Astrocyte of the hippocampus (primary cell): Measurements from ENCODE around the gene RPRD1B.
A peak's percentile ranks its signal among the peaks of the same experiment; 100 is the strongest.

Experiments used
- DNase-seq: peaks from one replicate; pipeline ENCODE4 v3.0.0; 2011; ENCODE audit warnings: low read depth, low spot score

Gene RPRD1B

DNA sequence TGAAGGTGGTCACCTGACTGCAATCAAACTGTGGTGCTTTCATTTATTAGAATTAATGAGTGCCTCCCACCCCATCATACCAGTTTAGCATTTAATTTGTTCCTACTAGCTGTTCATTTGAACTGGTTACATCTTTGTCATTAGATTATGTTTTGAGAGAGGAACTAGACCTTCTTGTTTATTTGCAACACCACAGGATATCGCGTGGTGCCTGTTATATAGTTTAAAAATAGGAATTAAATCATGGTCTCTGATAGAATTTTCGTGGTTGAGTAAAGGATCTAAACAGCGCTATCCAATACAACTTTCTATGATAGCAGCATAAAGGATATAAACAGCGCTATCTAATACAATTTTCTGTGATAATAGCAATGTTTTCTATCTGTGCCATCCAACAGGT is 2.8 kb downstream of the RPRD1B start:
- DNase-seq: no peak

DNA sequence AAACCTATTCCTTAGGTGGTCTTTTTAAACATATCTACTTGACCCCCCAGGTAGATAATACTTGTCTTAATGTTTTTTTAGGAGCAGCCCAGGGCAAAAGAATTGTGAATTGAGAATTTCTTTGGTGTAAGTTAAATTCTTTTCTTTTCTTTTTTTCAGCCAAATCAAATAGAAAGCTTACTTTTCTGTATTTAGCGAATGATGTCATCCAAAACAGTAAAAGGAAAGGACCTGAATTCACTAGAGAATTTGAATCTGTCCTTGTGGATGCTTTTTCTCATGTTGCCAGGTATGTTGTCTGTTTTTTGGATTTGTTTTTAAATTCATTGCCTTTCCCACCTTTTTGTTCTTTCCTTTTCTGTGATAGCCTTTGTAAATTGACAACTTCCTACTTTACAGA is 6.7 kb downstream of the RPRD1B start:
- DNase-seq: no peak

DNA sequence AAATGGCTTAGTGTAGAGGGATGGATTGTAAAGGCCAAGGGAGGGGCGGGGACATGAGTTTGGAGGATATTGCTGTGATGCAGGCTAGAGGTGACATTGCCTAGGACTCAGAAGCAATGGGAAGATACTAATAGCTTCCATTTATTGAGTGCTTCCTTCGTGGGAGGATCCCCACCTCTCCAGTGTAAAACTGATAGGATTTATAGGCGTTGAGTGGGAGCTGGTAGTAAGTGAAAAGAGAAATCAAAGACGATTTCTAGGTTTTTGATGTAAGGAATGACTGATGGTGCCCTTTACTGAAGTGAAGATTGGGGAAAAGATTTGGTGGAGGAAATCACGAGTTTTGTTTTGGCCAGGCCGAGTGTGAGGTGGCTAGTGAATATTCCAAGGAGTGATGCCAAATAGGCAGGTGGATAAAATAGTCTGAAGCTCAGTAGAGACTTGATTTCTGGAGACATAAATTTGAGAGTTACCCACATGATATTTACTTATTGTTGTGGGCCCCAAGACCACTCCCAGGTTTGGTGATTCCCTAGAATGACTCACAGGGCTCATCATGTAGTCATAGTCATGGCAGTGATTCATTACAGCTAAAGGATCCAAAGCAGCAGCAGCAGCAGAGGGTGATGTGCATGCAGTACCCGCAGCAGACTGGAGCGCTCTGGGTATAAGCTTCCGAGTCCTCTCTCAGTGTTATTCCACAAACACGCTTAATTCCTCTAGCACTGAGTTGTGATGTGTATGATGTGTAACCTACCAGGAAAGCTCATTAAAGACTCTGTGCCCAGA is 10.2 kb downstream of the RPRD1B start:
- peak; percentile 73 for DNase-seq

DNA sequence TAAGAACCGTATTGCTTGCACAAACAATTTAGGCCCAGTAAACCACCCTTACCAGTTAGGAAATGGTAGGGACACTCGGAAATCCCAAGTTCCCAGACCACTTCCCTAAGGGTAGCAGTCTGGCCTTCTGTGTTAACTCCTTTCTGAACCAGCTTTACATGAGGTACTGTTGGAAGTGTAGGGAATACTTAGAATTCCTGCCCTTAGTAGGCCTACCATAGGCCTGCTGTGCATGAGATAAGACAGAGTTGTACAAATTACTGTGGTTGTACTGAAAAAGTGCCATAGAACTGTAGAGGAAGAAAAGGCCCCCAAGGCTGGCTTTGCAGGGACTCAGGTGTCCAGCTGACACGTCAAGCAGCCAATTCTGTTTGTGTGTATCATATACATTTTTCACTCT is 11.1 kb downstream of the RPRD1B start:
- DNase-seq: no peak

DNA sequence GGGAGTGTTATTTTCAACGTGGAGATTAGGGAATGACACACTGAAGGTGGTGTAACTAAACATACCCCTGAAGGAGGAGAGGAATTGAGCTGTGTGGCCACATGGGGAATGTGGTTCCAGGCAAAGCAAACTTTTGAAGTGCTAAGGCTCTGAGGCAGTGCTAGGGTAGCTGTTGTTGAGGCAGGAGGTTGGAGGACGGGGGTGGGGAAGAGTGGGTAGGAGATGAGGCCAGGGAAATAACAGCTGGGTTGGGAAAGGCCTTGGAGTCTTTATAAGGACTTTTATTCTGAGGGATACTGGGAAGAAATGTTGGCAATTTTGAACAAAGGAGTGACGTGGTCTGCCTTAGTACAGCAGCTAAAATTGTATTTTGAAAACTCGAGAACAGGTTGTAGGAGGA is 13.0 kb downstream of the RPRD1B start:
- DNase-seq: no peak

DNA sequence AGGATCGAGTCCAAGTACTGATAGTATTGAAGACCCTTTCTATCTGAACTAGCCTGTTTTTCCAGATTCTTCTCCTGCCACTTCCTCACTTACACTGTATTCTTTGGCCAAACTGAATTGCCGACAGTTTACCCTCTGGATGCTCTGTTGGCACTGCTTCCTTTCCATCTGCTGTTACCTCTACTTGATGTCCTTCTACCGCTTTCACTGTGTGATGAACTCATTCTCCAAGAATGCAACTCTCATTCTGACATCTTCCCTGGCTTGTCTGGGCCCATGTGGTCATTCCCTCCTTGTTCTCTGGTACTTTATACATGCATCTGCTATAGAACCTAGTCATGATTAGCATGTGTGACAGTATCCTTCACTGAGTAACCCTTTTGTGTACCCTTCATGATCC is 16.3 kb downstream of the RPRD1B start:
- peak; percentile 76 for DNase-seq

DNA sequence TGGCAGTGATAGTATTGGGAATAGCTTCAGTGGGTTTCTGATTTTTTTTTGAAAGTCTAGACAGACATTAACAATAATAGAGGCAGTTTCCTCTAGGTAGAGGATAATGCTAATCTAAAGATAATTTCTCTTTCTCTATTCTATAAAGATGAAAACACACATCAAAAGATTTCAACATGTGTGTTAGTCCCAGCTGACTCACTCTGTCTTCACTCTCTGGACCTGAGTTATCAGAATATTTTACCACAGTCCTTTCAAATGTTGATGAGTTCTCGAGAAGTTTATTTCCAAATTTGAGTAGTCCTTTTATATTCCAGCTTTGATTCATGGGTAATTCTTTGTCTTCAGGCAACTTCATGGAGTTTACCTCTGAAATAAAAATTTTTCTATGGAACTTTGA is 17.1 kb downstream of the RPRD1B start:
- peak; percentile 37 for DNase-seq

DNA sequence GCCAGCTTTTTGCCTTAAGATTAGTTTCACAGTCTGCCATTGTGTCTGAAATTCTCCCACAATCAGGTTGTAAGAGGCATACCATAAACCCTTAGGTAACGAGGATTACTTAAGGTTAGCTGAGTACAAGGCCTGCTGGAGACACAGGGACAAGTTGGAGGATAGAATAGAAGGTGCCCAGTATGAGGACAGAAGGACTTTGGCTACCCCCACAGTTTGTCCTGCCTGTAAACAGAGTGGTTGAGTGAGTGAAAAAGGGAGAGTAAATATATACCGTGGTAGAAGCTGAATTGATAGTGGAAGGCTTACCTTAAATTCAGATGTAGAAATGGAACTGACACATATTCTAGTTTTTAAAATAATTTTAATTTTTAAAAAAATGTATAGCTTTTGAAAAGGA is 19.3 kb downstream of the RPRD1B start:
- DNase-seq: no peak

DNA sequence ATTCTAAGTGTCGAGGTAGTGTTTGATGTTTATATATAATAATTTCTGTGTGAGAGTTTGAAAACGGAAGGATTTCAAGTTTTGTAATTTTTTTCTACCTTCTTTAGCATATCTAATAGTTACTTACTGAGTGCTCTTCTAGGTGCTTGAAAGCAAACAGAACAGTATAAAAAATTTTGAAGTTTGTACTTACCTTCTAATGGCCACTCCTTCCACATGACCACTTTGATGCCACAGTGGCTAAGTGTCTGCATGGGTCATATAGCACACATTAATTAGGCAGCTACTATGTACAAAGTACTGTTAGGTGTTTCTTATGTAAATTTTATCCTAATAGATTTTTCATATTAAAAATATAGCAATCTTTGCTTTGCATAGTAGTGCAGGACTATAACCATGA is 21.1 kb downstream of the RPRD1B start:
- no peak for DNase-seq

DNA sequence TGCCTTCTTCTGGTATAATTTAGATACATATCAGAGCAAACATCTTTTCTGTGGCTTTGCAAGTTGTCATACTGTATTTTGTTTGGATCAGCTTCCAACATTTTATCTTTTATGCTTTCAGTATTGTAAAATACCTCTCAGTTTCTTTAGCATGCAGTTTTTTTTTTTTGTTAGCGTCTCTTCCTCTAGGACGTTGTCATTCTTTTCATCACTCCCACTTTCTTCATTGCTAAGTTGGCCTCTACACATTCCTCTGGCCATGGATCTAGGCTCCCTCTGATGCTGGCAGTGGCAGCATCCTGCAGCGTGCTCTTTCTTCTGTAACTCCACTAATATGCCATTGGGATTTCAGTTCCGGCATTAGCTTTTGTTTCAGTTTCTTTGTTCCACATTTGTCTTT is 21.7 kb downstream of the RPRD1B start:
- peak; percentile 25 for DNase-seq

DNA sequence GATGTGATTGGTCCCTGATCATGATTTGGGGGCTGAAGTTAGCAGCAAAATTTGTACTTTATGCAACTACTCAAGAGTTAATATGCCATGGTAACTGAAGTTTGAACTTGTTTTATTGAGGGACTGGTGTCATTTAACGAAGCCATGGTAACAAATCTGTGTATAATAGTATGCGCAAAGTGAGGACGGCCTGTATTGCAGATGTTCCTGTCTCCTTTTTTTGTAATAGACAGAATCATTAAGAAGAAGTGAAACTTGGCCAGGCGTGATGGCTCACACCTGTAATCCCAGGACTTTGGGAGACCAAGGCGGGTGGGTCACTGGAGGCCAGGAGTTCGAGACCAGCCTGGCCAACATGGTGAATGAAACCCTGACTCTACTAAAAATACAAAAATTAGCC is 22.3 kb downstream of the RPRD1B start:
- DNase-seq: no peak

DNA sequence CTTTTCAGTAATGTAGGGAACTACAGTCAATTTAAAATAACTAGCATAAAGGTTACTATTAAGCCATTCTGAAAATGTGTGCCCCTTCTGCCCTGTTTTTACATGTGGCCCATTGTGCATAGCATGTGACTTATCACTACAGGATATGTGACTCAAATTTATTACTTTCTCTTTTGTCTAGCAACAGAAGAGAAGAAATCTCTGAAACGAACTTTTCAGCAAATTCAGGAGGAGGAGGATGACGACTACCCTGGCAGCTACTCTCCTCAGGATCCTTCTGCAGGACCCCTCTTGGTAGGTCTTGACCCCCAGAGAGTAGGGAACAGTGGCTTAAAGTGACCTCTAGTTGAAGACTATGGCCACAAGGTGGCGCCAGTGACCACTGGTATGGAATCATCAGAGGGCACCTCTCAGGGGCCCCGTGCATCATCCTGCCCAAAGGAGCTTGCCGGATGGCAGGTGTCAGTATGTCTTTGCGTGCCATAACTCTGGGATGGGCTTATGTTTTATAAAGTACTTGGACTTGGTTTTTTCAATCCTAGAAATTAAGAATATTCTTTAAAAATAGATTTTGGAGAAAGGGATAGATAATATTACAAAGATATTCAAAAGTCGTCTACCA is 23.9 kb downstream of the RPRD1B start:
- peak; percentile 87 for DNase-seq

DNA sequence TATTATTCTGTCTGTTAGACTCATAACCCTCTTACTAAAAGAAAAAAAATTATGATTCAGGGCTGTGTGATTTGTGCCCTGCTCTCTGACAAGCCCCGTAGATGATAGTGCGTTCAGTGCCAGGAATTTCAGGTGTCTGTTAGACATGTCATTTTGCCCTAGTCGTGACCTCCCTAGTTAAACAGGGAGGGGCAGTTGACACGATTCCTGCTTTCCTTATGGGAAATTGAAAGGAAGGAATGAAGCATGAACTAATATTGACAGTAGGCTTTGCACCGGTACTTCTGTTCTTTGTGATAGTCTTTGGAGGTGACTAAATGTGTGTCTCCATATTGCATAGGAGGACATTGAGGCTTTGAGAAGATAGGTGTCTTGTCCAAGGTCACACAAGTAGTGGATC is 26.3 kb downstream of the RPRD1B start:
- DNase-seq: no peak

DNA sequence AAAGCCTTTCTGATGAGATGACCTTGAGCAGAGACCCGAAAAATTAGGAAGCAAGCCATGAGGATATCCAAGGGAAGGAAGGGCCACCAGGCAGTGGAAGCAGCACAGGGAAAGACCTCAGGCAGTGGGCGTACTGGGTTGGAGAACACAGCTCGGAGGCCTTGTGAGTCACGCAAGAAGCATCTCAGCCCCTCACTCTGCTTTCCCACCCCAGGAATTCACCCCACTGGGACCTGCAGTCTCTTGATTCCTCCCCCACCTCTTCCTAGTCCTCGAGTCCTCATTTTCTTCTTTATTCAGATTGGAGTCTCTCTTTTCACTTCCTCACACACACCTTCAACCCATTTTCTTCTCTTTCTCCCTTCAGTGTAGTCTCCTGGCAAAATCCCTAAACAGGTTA is 27.0 kb downstream of the RPRD1B start:
- DNase-seq: peak; percentile 84

DNA sequence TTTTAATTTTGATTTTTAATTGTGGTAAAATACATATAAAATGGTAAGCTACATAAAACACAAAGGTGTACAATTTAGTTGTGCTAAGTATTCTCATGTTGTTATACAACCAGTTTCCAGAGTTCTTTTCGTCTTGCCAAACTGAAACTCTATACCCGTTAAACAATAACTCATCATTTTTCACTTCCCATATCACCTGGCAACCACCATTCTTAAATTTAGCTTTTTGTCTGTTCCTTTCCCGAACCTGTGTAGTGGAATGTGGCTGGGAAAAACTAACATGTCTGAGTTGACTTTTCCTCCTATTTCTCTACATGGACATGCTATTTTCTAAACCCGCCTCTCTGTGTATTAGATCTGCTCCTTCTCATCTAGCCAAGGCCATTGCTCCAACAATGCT is 27.6 kb downstream of the RPRD1B start:
- DNase-seq: no peak

DNA sequence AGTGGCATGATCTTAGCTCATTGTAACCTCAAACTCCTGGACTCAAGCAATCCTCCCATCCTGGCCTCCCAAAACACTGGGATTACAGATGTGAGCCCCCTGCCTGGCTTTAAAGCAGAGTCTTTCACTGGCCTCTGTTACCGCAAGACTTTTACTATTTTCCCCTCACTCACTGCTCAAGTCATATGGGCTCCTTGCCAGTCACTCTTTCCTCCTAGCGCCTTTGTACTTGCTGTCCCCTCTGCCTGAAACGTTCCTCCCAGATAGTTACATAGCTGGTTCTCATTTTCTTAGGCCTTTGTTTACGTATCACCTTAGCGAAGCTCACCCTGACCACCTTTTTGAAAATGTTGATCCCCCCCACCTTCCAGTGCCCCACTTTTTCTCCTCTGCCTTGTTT is 29.3 kb downstream of the RPRD1B start:
- DNase-seq: no peak

DNA sequence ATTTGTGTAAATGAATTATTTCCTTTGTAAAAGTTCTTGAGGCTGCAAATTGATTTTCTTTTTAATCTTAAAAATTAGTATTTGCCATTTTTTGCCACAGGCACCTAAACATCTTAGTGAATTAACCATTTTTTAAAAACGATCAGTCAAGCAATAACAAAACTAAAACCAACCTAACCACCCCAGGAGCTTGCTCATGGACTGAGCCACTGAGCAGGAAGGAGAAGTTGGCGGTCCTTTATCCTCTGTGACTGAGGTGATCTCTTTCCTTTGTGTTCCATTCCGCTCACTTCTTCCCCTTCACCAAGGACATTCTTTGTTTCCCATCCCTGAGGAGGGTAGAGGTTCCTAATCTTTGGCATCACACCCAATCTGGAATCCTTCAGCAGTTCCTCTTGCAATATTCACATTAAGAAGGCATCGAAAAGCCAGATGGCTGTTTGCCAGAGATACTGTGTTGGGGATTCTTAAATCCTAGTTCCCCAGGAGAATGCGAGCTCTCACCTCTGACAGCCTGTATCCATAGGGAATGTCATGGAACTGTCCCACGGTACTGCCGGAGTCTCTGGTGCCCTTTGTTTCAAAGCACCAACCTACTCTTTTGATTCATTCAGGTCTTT is 30.5 kb downstream of the RPRD1B start:
- no peak for DNase-seq

DNA sequence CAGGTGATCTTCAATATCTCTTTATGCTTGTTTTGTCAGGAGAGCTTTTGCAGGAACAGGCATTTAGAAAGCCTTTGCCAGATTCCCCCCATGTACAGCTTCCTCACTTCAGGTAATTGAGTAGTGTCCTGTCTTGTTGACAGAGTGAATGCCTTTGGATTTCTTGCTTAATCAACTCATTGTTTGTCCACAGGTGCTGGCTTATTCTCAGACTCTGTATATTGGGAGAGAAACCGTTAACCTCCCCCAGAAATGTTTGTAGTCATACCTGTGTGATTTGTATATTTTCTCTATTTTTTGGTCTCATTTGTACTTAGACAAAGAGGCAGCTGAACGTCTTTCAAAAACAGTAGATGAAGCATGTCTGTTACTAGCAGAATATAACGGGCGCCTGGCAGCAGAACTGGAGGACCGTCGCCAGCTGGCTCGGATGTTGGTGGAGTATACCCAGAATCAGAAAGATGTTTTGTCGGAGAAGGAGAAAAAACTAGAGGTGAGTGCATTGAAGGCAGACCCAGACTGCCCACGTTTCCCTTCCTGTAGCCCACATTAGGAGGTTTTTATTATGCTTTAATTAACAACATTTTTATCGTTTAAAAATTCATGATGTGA is 32.3 kb downstream of the RPRD1B start:
- DNase-seq: peak; percentile 23

DNA sequence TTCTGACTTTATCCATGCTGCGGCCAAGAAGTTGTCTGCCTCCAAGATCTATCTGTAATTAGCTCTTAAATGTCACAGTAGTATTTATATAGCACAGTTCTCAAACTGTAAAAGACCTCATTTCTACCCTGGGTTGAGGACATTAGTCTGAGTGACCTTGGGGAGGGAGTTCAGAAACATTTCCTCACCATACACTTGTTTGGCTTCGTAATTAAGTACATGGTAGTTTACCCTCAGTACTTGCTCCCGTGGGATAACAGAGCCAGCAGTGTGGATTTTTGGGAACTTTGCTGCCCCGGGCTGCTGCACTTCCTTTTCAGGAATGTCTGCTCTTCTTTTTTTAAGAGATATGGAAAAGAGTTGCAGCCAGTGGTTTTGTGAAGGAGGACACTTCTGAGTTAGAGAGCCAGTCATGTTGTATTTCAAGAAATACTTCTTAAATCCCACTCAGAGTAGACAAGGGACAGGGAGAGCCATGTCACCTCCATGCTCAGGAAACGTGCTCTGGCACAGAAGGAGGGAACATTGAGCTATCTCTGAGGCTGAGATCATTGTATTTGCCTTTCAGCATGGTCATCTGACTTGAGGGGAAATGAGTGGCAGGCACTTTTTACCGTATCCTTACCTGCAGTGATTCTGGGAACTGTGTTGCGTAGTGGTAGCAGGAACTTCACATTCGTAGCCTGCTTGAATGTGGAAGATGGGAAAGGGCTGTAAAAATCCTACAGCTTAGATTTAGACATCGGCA is 33.6 kb downstream of the RPRD1B start:
- no peak for DNase-seq

DNA sequence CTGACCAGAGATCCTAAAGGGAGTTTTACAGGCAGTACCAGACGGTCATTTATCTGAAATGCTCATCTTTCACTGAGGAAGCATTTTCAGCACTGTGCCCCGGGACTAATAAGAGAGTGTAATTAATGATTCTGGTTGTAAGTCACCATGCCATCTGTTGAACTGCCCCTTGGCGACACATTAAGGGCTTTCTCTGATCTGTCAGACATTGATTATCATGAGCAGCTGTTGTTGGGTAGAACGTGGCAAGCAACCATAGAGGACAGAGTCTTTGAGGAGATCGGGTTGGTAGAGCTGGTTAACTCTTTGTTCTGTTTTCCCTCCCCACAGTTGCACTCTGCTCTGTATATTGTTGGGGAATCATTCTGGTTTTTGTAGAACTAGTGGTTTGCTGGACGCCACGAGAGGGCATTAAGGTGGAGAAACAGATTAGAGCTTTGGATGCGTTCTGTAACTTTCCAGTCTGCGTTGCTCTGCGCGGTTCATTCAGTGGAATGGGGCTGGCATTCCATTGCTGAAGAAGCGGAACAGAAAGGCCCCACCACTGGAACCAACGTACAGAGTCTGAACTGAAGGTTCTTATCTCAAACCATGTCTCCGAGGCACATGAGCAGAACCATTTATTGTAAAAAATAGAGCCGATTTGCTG is 34.3 kb downstream of the RPRD1B start:
- no peak for DNase-seq

DNA sequence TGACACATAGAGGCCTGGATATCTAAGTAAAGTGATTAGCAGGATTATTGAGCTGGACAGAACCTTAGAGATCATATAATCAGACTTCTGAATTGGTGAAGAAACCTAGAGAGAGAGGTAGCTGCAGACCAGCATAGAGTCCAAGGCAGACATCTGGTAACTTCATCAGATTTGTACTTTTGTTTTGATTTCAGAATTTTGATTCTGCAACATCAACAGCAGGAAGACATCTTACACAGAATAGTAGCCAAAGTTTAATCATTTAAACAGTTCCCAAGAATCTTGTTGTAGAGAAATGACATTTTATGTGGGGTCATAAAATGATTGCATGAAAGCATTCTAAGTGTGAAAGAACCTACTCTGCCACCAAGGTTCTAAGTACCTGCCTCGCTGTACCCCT is 39.4 kb downstream of the RPRD1B start:
- no peak for DNase-seq
